GM12864 (cell line): ENCODE data around the gene NUDT10.

ENCODE experiments used
- DNase-seq: peaks from one replicate; pipeline ENCODE4 v3.0.0-alpha.2; 2011; ENCODE audit warnings: low read depth
- H3K4me3 ChIP-seq: 2 replicates; pipeline ENCODE4 v1.5.1; 2011; ENCODE audit warnings: mild to moderate bottlenecking, low read depth, low read length, control low read depth
- TF ChIP-seq, protein P1 (sequence below): IDR thresholded peaks from 2 replicates; pipeline ENCODE4 v1.5.1; 2011; ENCODE audit warnings: low read depth, mild to moderate bottlenecking, moderate library complexity, low read length, control low read depth, inconsistent platforms; ENCODE audit errors: missing control alignments

The NUDT10 gene

DNA sequence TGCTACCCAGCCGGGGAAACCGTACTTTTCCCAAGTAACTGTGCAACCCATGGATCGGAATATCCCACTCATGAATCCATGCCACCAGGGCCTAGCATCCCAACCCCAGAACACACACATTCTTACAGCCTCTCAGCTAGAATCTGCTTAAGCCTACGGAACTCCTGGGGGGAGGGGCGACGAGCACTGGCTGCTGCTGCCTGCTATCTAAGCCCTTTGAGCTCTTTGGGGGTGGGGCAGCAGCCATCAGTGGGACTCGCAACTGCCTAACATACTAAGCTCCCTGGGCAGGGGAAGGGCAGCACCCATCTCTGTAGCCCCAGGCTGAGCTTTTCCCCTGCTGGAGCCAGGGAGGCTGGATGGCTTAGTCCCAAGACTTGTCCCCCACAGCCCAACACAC lies 28.6 kb downstream of the NUDT10 start:
- TF ChIP-seq, protein P1, sequence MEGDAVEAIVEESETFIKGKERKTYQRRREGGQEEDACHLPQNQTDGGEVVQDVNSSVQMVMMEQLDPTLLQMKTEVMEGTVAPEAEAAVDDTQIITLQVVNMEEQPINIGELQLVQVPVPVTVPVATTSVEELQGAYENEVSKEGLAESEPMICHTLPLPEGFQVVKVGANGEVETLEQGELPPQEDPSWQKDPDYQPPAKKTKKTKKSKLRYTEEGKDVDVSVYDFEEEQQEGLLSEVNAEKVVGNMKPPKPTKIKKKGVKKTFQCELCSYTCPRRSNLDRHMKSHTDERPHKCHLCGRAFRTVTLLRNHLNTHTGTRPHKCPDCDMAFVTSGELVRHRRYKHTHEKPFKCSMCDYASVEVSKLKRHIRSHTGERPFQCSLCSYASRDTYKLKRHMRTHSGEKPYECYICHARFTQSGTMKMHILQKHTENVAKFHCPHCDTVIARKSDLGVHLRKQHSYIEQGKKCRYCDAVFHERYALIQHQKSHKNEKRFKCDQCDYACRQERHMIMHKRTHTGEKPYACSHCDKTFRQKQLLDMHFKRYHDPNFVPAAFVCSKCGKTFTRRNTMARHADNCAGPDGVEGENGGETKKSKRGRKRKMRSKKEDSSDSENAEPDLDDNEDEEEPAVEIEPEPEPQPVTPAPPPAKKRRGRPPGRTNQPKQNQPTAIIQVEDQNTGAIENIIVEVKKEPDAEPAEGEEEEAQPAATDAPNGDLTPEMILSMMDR: no peak
- H3K4me3 ChIP-seq: no peak overlapping the region
- DNase-seq: no peak

DNA sequence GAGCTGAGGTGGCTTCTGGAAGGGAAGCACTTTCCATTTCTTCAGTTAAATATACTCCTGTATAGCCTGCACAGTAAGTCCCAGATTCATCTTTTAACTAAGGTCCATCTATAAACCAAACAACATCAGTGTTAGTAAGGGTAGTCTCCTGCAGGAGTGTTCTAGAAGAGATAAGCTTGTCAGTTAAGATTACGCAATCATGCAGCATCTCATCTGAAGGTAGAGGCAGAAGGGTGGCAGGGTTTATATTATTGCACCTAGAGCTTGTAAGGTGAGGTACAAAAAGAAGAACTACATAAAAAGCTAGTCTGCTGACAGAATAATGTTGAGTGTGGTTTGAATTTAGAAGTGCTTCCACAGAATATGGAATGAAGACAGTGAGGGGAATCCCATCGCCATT lies 44.0 kb downstream of the NUDT10 start:
- DNase-seq: no peak

More for the DNA sequence above, 44.0 kb downstream of the NUDT10 start:
- TF ChIP-seq, protein P1: no peak
- no peak overlapping the region for H3K4me3 ChIP-seq
